Stimulated activated CD8-positive, alpha-beta memory T cell treated with anti-CD3 and anti-CD28 coated beads, Interleukin-4, amount 100 ng/mL, for 24 hours (primary cell): ENCODE data around the gene POLR2F.

ENCODE experiments used
- DNase-seq: peaks from one replicate; pipeline ENCODE4 v3.0.0-alpha.2; 2020; ENCODE audit warnings: low read depth

Gene POLR2F

GRCh38 chr22:37982151-37982785 is 28.8 kb downstream of the POLR2F start:
- DNase-seq, result no peak

GRCh38 chr22:37982938-37983859 is 29.7 kb downstream of the POLR2F start:
- no peak for DNase-seq

- DNase-seq, result no peak
Measured at GRCh38 chr22:37983860-37984791, 30.6 kb downstream of the POLR2F start, which contains the start of gene SOX10. Gene SOX10 (minus strand): TSS chr22:37984555. CDS start chr22:37983784, 771 bp downstream.

- no peak for DNase-seq
Measured at GRCh38 chr22:37985050-37985585, 31.6 kb downstream of the POLR2F start.

- no peak for DNase-seq
Measured at GRCh38 chr22:37985751-37986281, 32.3 kb downstream of the POLR2F start.

- DNase-seq, result no peak
Measured at GRCh38 chr22:37986371-37986770, 32.9 kb downstream of the POLR2F start.

- no peak for DNase-seq
Measured at GRCh38 chr22:37989146-37990045, 35.9 kb downstream of the POLR2F start.

- DNase-seq, result no peak
Measured at GRCh38 chr22:37990301-37990700, 36.8 kb downstream of the POLR2F start.

- DNase-seq, result no peak
Measured at GRCh38 chr22:37990862-37991261, 37.4 kb downstream of the POLR2F start.

- DNase-seq, result no peak
Measured at GRCh38 chr22:37991731-37992442, 38.4 kb downstream of the POLR2F start.

GRCh38 chr22:37994049-37994448 is 40.5 kb downstream of the POLR2F start:
- no peak for DNase-seq

- DNase-seq, result no peak
Measured at GRCh38 chr22:37994982-37995381, 41.5 kb downstream of the POLR2F start.

GRCh38 chr22:37995460-37995859 is 42.0 kb downstream of the POLR2F start:
- no peak for DNase-seq

GRCh38 chr22:37996079-37996478 is 42.6 kb downstream of the POLR2F start:
- no peak for DNase-seq

GRCh38 chr22:37996515-37997246 is 43.2 kb downstream of the POLR2F start:
- DNase-seq, result no peak

- DNase-seq, result no peak
Measured at GRCh38 chr22:37998543-37998942, 45.0 kb downstream of the POLR2F start.

- DNase-seq, result no peak
Measured at GRCh38 chr22:37999236-37999635, 45.7 kb downstream of the POLR2F start.

- no peak for DNase-seq
Measured at GRCh38 chr22:37999640-38000272, 46.3 kb downstream of the POLR2F start.

- DNase-seq, result no peak
Measured at GRCh38 chr22:38005943-38006342, 52.4 kb downstream of the POLR2F start.
